GM18526 (cell line): ENCODE data around the gene WFIKKN2.

Source experiments
- POLR2A ChIP-seq: IDR thresholded peaks from 3 replicates; pipeline ENCODE4 v1.6.1; 2011; ENCODE audit not compliant: insufficient read length; ENCODE audit errors: extremely low read depth

Gene WFIKKN2

DNA sequence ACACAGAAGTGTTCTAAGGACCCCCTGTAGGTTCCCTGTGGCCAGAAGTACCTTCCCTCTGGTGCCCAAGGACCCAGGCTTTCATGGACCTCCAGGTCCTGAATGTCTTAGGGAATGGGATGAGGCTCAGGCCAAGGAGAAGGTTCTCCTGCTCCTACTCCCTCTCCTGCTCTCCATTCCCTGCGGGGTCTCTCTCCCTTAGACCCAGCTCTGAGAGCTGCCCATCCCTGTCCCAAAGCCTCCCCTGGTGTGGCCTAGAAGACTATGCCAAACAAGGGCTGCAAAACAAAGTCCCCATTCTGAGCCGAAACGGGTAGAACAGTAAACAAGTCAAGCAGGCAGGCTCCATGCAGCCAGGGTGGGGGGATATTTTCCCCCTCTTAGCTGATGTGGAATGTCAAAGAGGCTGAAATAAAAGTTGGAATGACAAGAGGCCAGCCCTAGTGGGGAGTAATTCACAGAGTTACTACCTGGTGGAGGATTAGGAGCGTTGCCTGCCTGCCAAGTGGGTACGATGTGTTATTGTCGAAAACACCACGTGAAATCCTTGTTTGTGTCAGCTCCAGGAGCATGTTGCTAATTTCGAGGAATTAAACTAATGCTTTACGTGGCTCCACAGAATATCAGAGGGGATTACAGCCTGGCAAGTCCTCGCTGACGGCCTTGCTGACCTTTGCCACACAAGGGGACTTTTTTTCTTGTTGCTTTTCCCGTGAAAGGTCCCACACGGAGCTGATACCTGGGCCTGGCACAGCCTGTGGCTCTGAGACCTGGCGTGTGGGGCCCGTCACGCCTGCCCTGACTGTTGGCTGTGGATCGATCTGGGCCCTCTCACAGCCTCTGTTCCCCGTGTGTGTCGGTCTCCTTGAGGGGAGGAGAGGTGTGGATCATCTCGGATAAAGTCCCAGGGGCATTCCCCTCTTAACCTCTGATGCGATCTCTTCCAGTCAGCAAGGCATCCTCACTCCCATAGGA lies 2.9 kb downstream of the WFIKKN2 start:
- no peak for TF ChIP-seq POLR2A

DNA sequence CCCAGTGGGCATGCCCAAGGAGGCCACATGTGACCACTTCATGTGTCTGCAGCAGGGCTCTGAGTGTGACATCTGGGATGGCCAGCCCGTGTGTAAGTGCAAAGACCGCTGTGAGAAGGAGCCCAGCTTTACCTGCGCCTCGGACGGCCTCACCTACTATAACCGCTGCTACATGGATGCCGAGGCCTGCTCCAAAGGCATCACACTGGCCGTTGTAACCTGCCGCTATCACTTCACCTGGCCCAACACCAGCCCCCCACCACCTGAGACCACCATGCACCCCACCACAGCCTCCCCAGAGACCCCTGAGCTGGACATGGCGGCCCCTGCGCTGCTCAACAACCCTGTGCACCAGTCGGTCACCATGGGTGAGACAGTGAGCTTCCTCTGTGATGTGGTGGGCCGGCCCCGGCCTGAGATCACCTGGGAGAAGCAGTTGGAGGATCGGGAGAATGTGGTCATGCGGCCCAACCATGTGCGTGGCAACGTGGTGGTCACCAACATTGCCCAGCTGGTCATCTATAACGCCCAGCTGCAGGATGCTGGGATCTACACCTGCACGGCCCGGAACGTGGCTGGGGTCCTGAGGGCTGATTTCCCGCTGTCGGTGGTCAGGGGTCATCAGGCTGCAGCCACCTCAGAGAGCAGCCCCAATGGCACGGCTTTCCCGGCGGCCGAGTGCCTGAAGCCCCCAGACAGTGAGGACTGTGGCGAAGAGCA lies 4.4 kb downstream of the WFIKKN2 start:
- TF ChIP-seq POLR2A = no peak

DNA sequence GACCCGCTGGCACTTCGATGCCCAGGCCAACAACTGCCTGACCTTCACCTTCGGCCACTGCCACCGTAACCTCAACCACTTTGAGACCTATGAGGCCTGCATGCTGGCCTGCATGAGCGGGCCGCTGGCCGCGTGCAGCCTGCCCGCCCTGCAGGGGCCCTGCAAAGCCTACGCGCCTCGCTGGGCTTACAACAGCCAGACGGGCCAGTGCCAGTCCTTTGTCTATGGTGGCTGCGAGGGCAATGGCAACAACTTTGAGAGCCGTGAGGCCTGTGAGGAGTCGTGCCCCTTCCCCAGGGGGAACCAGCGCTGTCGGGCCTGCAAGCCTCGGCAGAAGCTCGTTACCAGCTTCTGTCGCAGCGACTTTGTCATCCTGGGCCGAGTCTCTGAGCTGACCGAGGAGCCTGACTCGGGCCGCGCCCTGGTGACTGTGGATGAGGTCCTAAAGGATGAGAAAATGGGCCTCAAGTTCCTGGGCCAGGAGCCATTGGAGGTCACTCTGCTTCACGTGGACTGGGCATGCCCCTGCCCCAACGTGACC lies 5.0 kb downstream of the WFIKKN2 start:
- TF ChIP-seq POLR2A = no peak

DNA sequence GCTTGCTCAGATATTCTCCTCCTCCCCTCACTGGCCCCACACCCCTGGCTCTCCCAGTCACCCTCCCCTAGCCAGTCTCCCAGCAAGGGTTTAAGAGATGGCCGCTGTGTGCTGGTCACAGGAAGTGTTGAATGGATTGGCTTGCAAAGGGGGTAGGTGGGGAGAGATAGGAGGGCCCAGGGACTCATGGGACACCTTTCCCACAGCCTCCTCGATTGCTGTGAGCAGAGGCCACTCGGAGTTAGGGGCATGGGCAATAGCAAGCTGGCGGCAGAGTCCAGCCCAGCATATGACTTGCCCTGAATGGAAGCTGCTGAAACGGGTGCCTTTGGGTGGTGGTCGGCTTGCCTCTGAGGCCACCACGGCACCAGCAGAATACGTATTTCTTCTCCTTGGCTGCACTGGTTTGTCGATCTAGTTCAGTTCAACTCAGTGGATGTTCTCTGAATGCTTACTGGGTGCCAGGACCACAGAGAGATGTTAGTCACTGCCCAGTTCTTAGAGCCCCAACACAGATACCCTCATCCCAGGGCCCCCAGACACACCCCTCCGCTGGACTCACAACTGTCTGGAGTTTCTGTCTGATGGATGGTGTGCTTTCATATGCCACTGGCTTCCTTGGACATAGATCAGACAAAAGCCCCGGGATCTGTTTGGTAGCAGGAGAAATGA lies 6.0 kb downstream of the WFIKKN2 start:
- TF ChIP-seq POLR2A = no peak

DNA sequence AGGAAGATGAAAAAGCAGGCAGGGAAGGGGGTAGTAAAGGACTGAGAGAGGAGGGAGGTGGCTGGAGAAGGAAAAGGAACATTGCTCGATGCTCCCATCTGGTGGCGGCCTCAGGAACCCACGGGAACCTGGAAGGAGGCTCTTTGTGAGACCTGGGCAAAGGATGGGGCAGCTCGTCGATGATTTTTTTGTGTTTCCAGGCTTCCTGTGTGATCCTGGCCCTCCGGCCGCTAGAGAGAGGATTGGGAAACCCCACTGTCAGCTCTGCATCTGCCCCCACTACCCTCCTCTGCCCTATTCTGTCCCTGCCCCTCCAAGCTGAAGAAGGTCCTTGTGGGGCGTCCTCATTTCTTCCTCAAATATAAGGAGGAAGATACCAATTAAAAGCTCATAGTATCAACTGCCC lies 6.6 kb downstream of the WFIKKN2 start:
- TF ChIP-seq POLR2A = no peak

DNA sequence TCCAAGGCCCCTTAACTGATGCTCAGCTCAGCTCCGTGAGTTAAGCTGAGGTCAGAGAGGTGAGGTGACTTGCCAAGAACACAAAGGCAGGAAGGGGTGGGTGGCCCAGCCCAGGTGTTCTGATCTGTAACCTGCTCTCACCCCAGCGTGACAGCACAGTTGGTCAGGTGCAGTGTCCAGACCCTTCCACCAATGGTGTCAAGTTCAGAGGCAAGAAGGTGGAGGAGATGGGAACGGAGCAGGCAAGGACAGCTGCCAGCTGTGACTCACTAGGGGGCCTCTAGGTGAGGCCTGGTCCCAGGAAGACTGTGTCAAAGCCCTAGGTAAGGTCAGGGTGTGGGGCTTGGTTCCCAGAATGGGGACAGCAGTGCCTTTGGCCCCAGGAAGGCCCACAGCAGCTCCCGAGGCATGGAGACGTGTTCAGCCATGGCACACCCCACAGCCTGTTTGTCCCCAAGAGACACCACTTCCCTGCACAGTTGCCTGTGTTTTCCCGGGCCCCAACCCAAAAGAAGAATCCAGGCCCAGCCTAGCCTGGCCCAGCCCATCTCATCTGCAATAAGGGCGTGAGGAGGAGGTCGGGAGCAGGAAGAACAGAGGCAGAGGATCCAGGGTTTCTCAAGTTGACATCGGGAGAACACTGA lies 7.2 kb downstream of the WFIKKN2 start:
- no peak for TF ChIP-seq POLR2A

DNA sequence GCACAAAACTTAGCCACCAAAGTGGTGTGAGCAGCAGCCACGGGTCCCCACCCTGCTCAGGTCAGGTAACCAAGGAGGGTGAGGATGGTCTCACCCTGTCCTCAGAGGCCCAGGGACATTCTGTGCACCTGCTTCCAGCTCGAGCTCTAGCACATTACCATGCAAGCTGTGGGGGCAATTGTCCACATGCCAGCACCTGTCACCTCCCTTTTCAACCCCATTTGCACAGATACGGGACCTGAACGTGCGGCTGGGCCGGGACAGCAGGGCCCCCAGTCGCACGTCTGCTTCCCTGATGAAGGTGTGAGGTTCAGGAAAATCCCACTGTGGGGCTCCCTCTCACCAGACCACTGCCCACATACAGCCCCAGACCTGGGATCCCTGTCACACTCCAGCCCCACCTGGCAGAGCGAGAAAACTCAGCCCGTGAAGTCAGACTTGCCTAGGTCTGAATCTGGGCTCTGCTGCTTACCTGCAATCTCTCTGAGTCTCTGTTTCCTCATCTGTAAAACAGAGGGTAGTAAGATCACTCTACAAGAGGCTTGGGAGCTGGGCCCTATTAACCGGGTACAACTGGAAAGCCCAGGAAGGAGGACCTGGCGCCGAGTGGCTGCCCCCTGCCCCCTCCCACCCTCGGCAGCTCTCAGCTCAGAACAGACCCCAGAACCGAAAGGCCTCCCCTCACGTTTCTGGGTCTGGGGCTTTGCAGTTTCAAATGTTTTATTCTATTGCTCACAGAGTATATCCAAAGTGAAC lies 7.9 kb downstream of the WFIKKN2 start:
- no peak for TF ChIP-seq POLR2A

DNA sequence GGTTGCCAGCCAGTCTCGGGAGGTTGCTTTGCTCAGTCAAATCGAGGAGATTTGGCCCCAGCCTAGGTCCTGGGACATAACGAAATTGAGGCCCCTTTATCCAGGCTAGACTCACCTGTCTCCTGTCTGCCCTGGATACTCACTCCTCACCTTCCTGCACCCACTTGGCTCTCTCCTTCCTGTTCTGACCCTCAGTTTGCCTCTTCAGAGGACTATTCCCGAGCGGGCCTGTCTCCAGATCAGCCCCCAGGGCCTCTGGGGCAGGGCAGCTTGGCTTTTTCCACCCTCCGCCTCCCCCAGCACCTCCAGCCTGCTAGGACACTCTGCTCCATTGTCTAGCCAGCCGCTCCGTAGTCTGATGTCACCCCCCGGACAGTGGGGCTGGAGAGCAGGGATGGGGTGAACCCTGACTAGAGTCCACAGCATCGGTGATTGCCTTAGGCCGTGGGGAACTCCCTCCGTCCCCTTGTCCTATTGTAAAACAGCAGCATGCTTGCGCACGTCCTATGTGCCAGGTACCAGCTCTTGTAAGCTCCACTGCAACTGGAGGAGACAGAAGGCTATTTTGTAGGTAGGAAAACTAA lies 8.8 kb downstream of the WFIKKN2 start:
- TF ChIP-seq POLR2A = no peak

DNA sequence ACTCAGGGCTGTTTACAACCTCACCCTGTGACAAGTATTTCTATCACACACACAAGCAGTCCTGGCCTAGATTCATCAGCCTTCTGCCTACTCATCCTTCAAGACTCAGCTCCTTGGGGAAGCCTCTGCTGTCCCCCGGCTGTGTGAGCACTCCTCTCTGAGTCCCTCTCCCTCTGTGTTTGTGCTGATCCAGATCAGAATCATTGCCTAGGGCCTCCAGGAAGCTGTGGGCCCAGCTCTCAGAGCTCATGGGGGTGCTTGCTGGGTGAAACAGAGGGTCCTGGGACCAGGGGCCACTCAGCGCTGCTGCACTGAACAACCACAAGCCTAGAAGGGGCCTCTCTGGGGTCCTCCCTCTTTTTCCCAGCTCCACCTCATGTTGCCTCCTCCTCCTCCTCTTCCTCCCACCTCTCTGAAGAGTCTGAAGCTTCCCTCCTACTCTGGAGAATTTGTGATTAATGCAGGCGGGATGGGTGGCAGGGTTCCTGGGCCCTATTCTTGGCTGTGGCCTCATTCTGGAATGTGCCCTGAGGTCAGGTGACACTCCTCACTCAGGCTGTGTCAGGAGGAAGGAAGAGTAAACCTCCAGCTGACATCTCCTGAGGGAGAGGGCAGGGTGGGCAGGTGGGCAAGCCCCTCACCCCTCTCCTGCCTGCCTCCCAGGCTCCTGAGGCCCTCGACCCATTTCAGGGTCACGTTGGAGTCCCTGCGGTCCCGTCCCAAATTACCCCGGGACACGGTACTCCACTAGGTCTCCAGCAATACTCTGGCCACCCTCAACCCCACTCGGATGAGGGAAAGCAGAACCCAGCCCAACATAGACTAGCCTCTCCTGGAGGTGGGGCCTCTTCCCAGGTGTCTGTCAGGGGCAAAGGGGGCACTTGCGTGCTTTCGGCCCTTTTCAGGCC lies 10.1 kb downstream of the WFIKKN2 start:
- TF ChIP-seq POLR2A = no peak

DNA sequence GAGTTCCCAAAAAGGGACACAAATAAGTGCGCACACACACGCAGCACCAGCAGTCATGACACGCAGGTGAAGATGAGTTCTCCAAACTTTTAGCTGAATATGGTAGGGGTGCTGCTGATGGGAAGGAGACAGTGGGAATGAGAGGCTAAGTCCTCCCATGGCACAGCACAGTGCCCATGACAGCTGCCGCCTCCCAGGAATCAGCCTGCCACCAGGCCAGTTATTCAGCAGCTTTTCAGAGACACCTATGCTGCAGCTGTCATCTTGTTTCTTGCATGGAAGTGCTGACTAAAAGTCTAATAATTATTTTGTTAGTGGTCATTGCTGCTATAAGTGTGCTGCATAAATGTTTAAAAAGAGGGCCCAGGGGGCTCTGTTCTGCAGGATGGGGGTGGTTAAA lies 12.2 kb downstream of the WFIKKN2 start:
- no peak for TF ChIP-seq POLR2A

DNA sequence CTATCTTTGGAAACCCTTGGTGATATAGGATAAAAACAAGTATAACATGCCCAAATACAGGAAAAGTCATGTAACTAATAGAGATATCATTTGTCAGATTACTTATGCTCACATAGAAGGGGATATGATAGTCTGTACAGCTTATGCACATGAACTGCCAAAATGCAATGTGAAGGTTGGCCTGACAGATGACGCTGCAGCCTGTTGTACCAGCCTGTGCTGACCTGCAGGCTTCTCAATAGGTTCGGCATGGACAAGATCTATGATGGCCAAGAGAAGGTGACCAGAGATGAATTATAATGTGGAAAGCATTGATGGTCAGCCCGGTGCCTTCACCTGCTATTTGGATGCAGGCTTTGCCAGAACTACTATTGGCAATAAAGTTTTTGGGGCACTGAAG lies 12.7 kb downstream of the WFIKKN2 start:
- no peak for TF ChIP-seq POLR2A

DNA sequence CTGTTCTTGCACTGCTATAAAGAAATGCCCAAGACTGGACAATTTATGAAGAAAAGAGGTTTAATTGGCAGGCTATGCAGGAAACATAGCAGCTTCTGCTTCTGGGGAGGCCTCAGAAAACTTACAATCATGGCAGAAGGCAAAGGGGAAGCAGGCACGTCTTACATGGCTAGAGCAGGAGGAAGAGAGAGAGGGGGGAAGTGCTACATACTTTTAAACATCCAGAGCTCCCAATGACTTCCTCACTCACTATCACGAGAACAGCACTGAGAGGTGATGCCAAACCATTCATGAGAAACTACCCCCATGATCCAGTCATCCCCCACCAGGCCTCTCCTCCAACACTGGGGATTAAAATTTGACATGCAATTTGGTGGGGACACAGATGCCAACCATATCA lies 13.3 kb downstream of the WFIKKN2 start:
- no peak for TF ChIP-seq POLR2A

DNA sequence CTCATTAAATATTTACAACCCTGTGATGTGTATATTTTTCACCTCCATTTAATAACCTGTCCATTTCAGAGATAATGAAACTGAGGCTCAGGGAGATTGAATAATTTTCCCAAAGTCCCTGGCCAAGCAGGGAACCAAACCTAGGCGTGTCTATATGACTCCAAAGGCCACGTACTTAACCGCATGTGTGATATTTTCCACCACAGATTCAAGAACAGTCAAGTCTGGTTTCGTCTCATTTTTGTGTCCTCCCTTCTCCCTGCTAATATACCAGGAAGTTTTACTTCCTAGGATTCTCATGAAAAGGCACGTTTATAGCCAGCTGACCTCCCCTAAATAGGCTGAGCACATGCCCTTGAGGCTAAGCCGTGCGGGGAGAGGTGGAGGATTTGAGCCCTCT lies 15.3 kb downstream of the WFIKKN2 start:
- no peak for TF ChIP-seq POLR2A

DNA sequence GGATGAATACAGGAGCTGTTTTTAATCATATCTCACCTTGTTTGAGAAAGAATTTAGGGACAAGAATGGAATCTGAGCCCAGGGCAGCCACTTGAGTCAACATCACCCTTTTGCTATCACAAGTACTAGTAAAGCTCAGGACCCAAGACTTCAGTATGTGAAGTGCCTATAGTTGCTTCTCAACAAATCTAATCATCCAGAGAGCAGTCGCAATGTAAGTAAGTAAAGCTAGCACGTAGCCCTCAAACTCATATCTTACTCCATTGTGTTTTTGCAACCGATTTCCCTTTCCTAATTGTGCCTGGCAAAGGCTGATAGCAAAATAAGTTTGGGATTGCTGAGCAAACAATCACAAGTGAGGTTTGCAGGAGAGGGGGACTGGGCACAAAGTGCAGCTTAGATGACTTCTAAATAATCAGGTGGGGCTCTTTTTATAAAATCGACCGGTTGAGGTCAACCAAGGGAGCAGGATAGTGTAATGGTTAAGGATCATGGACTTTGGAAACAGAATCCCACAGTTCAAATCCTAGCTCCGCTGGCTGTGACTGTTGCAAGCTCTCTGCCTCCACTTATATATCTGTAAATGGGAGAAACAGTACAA lies 17.7 kb downstream of the WFIKKN2 start:
- no peak for TF ChIP-seq POLR2A
